Smooth muscle cell (in vitro differentiated cells): ENCODE data around the gene OGA. TPM values are rescaled to one million over a fixed set of nuclear protein-coding genes. Genes with fewer than 3 reads are reported as not detected.

Experiments
- DNase-seq: peaks from one replicate; lab custom pipeline; 2025; ENCODE audit not compliant: unreplicated experiment; lab: John Stamatoyannopoulos, UW
- H2AFZ ChIP-seq: fragments of 200-600 bp; sonication (generic); 2 replicates; pipeline ENCODE4 v1.6.0; 2016; ENCODE audit warnings: antibody characterized with exemption, low read depth, mild to moderate bottlenecking
- H3F3A ChIP-seq: fragments of 200-600 bp; sonication (generic); 2 replicates; pipeline ENCODE4 v1.6.0; 2017; ENCODE audit warnings: antibody characterized with exemption, low read depth
- H3K27ac ChIP-seq: fragments of 200-600 bp; sonication (generic); 2 replicates; pipeline ENCODE4 v1.5.1; 2016; ENCODE audit warnings: low read depth, mild to moderate bottlenecking
- H3K27me3 ChIP-seq: fragments of 200-600 bp; sonication (generic); 2 replicates; pipeline ENCODE4 v1.6.1; 2016; ENCODE audit warnings: low read depth, mild to moderate bottlenecking
- H3K36me3 ChIP-seq: fragments of 200-600 bp; sonication (generic); 2 replicates; pipeline ENCODE4 v1.5.1; 2016; ENCODE audit warnings: low read depth
- H3K4me1 ChIP-seq: fragments of 200-600 bp; sonication (generic); 2 replicates; pipeline ENCODE4 v1.5.1; 2016; ENCODE audit warnings: low read depth
- H3K4me2 ChIP-seq: fragments of 200-600 bp; sonication (generic); 2 replicates; pipeline ENCODE4 v1.6.0; 2016; ENCODE audit warnings: mild to moderate bottlenecking
- H3K4me3 ChIP-seq: fragments of 200-600 bp; sonication (generic); 2 replicates; pipeline ENCODE4 v1.5.1; 2016; ENCODE audit warnings: mild to moderate bottlenecking
- H3K79me2 ChIP-seq: fragments of 200-600 bp; sonication (generic); 2 replicates; pipeline ENCODE4 v1.6.0; 2016; ENCODE audit warnings: low read depth, mild to moderate bottlenecking
- H3K9ac ChIP-seq: fragments of 200-600 bp; sonication (generic); 2 replicates; pipeline ENCODE4 v1.6.0; 2016; ENCODE audit warnings: low read depth
- H3K9me3 ChIP-seq: fragments of 200-600 bp; sonication (generic); replicated peaks from 2 replicates; pipeline ENCODE4 v1.5.1; 2016; ENCODE audit warnings: low read depth
- H4K20me1 ChIP-seq: fragments of 200-600 bp; sonication (generic); 2 replicates; pipeline ENCODE4 v1.6.0; 2016; ENCODE audit warnings: low read depth
- CTCF ChIP-seq: fragments of 200-600 bp; sonication (generic); IDR thresholded peaks from 2 replicates; pipeline ENCODE4 v1.5.1; 2017; ENCODE audit warnings: borderline replicate concordance, mild to moderate bottlenecking, antibody characterized with exemption; ENCODE audit not compliant: insufficient read depth, poor library complexity, severe bottlenecking
- WGBS: methylation state at CpG from one replicate; pipeline ENCODE4 v1.1.7; 2016; ENCODE audit warnings: low lambda C conversion rate; 5-methylcytosine and 5-hydroxymethylcytosine counted together
- polyA plus RNA-seq: library from polyadenylated mRNA; unstranded; fragments of >200 nt; fragmentation: Nextera tagmentation; extraction: Ambion mirVana; gene quantifications from 2 replicates; pipeline ENCODE4 v1.2.1, GENCODE V29; 2016
- total RNA-seq: library from RNA; depleted of rRNA; stranded (reverse); fragments of >200 nt; gene quantifications from 2 replicates; pipeline ENCODE4 v1.2.3, GENCODE V29; 2014

Gene OGA
- total and polyA plus RNA-seq, 2 experiments from 2014 or later: 54.8 to 98.6 TPM

- no peaks in the 10 kb centered on the region for H3K79me2 ChIP-seq
- H3K27ac ChIP-seq: no peak overlapping the region
- H4K20me1 ChIP-seq: peaks cover 81% of the 10 kb centered on the region
- H3K9me3 ChIP-seq: no peaks in the 10 kb centered on the region
- no peaks in the 10 kb centered on the region for H3K36me3 ChIP-seq
- TF ChIP-seq CTCF: no peak
- H3K4me2 ChIP-seq: no peak overlapping the region
- peaks cover 6% of the 10 kb centered on the region for H3K4me1 ChIP-seq
- H3K4me3 ChIP-seq: no peak overlapping the region
- no peaks in the 10 kb centered on the region for H3F3A ChIP-seq
- H3K27me3 ChIP-seq: peaks cover 39% of the 10 kb centered on the region
- no peak overlapping the region for H2AFZ ChIP-seq
- no peak overlapping the region for H3K9ac ChIP-seq
- no peak for DNase-seq
- WGBS: 99% methylated on average over 3 of the region's 3 CpGs
Measured at GRCh38 chr10:101845893-101846292, 27.6 kb upstream of the OGA start.

- Histone ChIP-seq H3K27me3 (peaks cover 39% of the 10 kb centered on the region), H3K79me2 (no peaks in the 10 kb centered on the region), H3K36me3 (no peaks in the 10 kb centered on the region), H2AFZ (no peak within 1 kb of the TSS), H3K4me3 (no peak within 1 kb of the TSS), H3K4me1 (peaks cover 19% of the 10 kb centered on the region), H3K4me2 (peak within 1 kb of the TSS; percentile 78), H3K9me3 (no peaks in the 10 kb centered on the region), H3F3A (no peaks in the 10 kb centered on the region), H3K27ac (no peak within 1 kb of the TSS), H4K20me1 (peaks cover 85% of the 10 kb centered on the region), H3K9ac (no peak within 1 kb of the TSS)
- DNase-seq: no peak
- 39% methylated on average over 24 of the region's 60 CpGs for WGBS
- peak; percentile 63 for TF ChIP-seq CTCF
Measured at GRCh38 chr10:101843032-101844021, 25.1 kb upstream of the OGA start, which contains the start of gene KCNIP2. Gene KCNIP2, minus strand, starts transcription at chr10:101843800. Its CDS starts 232 bp downstream, at chr10:101843568.

- Histone ChIP-seq H3K79me2 (no peaks in the 10 kb centered on the region), H3K27ac (no peak overlapping the region), H3K9me3 (no peaks in the 10 kb centered on the region), H4K20me1 (peaks cover 80% of the 10 kb centered on the region), H3K9ac (no peak overlapping the region), H2AFZ (no peak overlapping the region), H3K27me3 (peaks cover 39% of the 10 kb centered on the region), H3F3A (no peaks in the 10 kb centered on the region), H3K4me1 (peaks cover 19% of the 10 kb centered on the region), H3K4me3 (no peak overlapping the region), H3K4me2 (no peak overlapping the region), H3K36me3 (no peaks in the 10 kb centered on the region)
- DNase-seq: no peak
- TF ChIP-seq CTCF: no peak
Measured at GRCh38 chr10:101841826-101842225, 23.6 kb upstream of the OGA start.
